ENCODE data around the gene PCTP. TPM values are rescaled to one million over a fixed set of nuclear protein-coding genes. Genes with fewer than 3 reads are reported as not detected.
A peak's percentile ranks its signal among the peaks of the same experiment; 100 is the strongest.

PCTP gene
- total and polyA plus RNA-seq, 2 of the 4 experiments (the other 2 are of a cell fraction): 11.6 to 12.9 TPM

DNA sequence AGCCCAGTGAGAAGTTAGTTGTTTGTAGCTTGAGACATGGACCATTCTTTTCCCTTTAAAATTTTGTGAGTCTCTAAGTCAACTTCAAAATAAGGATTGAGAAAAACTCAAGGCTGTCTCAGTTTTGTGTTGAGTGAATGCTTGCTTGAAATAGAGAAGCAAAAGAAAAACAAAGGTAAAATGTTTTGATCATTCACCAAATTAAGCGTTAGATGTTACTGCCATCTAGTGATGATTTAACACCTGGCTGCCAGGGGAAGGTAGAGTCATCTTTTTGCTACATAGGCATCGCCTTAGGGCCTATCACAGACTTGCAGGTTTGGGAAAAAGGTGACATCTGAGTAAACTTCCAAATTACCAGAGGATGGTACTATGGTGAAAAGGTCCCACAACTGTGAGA, 74.4 kb downstream of the PCTP start:
- Histone ChIP-seq H3K79me1 (ENCODE audit: low read depth in 1 of 2, low read length in 2 of 2) (no peaks in the 10 kb centered on the region), H2AK9ac (replicated peaks; ENCODE audit: low read depth, low read length, poor library complexity) (no peak overlapping the region), H3K36me3 (ENCODE audit: control insufficient read depth, insufficient read depth, low read length) (no peaks in the 10 kb centered on the region), H3K18ac (ENCODE audit: low read depth, low read length) (no peak overlapping the region), H3K4ac (ENCODE audit: low read depth, low read length) (no peak overlapping the region), H4K20me1 (ENCODE audit: insufficient read depth, low read length) (no peaks in the 10 kb centered on the region), H3K4me1 (ENCODE audit: control insufficient read depth, insufficient read depth, low read length) (no peaks in the 10 kb centered on the region), H3K9me3 (ENCODE audit: control insufficient read depth, insufficient read depth, low read length) (no peaks in the 10 kb centered on the region), H2AFZ (replicated peaks; ENCODE audit: low read length, poor library complexity) (no peak overlapping the region), H2AK5ac (ENCODE audit: low read depth, low read length) (no peak overlapping the region), H3K56ac (ENCODE audit: extremely low read depth, insufficient read depth, low read length) (no peak overlapping the region), H2BK120ac (ENCODE audit: low read depth, low read length) (no peak overlapping the region), H2BK15ac (ENCODE audit: low read depth, low read length) (no peak overlapping the region), H3K4me2 (ENCODE audit: low read depth, low read length) (no peak overlapping the region), H3K14ac (replicated peaks; ENCODE audit: low read depth, low read length) (no peak overlapping the region), H2BK5ac (ENCODE audit: low read depth, low read length, poor library complexity, severe bottlenecking) (no peak overlapping the region), H4K8ac (ENCODE audit: low read depth in 2 of 2, low read length in 2 of 2) (no peak overlapping the region), H3K9ac (ENCODE audit: low read depth, low read length) (no peak overlapping the region), H4K5ac (ENCODE audit: low read depth, low read length) (no peak overlapping the region), H2BK20ac (ENCODE audit: low read depth, low read length) (no peak overlapping the region), H3K23ac (ENCODE audit: low read depth, low read length) (no peak overlapping the region), H3K4me3 (ENCODE audit: insufficient read depth, low read depth, low read length) (no peak overlapping the region), H3K9me1 (ENCODE audit: insufficient read depth, low read length) (no peaks in the 10 kb centered on the region), H4K91ac (ENCODE audit: insufficient read depth, low read depth, low read length) (no peak overlapping the region), H3K27ac (ENCODE audit: insufficient read depth, low read length) (no peak overlapping the region), H3K27me3 (ENCODE audit: control insufficient read depth, insufficient read depth, low read length) (no peaks in the 10 kb centered on the region)
- TF ChIP-seq MAZ (IDR thresholded peaks at IDR 0.05; ENCODE audit: borderline replicate concordance, low read depth, low read length) (no peak), CTCF (conservative IDR thresholded peaks at IDR 0.05; ENCODE audit: low read depth, low read length) (0 out of 2 replicates have a peak, but pooled peaks have one; percentile 17)
- in situ Hi-C loops (cut with MboI; ENCODE audit: low sequenced_read_pairs) (no loop called here), dilution Hi-C loops (cut with HindIII; ENCODE audit: low sequenced_read_pairs, unreplicated experiment) (no loop called here), intact Hi-C loops (cut with micrococcal nuclease) (loop anchor here (2.0 kb wide), 1 partner anchor 298 kb away; no protein-coding TSS in a partner anchor)
- CTCF ChIA-PET: no interaction called here
- no TSS peak for BruUV-seq (replicated peaks)
- no CpG with 5 or more reads among the region's 2 CpGs for WGBS, 2 experiments (ENCODE audit: extremely low coverage in 2 of 2, insufficient read length in 1 of 2)
- ATAC-seq (ENCODE audit: low read depth) (no peak), DNase-seq (no peak)
- POLR2A ChIA-PET (ENCODE audit: unreplicated experiment): no interaction called here

Other genes starting within 250 kb of the PCTP start
- not detected in 2 replicates for gene SMIM36, start 239.6 kb upstream of the PCTP start, total RNA-seq (2012; rRNA removed)
- gene SMIM36, start 239.6 kb upstream of the PCTP start, polyA plus RNA-seq (2012; rRNA removed): not detected in 2 replicates
- 0.28 and 0.36 TPM in 2 replicates for gene TMEM100, start 28.2 kb upstream of the PCTP start, total RNA-seq (2012; rRNA removed)
- gene TMEM100, start 28.2 kb upstream of the PCTP start, polyA plus RNA-seq (2012; rRNA removed): 0.16 and 0.21 TPM in 2 replicates

Measured in IMR-90 (cell line).